Activated CD4-positive, alpha-beta T cell treated with anti-CD3 and anti-CD28 coated beads, Interleukin-2, amount 50 U/mL, for 24 hours (primary cell): ENCODE results near the gene DCBLD2.
A peak's percentile ranks its signal among the peaks of the same experiment; 100 is the strongest.

ENCODE experiments used
- DNase-seq, 2 donors: peaks; one replicate each; pipeline ENCODE4 v3.0.0-alpha.2; 2020; ENCODE audit warnings: low read depth in 1 of 2, low spot score in 1 of 2

DCBLD2 gene, protein sequence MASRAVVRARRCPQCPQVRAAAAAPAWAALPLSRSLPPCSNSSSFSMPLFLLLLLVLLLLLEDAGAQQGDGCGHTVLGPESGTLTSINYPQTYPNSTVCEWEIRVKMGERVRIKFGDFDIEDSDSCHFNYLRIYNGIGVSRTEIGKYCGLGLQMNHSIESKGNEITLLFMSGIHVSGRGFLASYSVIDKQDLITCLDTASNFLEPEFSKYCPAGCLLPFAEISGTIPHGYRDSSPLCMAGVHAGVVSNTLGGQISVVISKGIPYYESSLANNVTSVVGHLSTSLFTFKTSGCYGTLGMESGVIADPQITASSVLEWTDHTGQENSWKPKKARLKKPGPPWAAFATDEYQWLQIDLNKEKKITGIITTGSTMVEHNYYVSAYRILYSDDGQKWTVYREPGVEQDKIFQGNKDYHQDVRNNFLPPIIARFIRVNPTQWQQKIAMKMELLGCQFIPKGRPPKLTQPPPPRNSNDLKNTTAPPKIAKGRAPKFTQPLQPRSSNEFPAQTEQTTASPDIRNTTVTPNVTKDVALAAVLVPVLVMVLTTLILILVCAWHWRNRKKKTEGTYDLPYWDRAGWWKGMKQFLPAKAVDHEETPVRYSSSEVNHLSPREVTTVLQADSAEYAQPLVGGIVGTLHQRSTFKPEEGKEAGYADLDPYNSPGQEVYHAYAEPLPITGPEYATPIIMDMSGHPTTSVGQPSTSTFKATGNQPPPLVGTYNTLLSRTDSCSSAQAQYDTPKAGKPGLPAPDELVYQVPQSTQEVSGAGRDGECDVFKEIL

DNA sequence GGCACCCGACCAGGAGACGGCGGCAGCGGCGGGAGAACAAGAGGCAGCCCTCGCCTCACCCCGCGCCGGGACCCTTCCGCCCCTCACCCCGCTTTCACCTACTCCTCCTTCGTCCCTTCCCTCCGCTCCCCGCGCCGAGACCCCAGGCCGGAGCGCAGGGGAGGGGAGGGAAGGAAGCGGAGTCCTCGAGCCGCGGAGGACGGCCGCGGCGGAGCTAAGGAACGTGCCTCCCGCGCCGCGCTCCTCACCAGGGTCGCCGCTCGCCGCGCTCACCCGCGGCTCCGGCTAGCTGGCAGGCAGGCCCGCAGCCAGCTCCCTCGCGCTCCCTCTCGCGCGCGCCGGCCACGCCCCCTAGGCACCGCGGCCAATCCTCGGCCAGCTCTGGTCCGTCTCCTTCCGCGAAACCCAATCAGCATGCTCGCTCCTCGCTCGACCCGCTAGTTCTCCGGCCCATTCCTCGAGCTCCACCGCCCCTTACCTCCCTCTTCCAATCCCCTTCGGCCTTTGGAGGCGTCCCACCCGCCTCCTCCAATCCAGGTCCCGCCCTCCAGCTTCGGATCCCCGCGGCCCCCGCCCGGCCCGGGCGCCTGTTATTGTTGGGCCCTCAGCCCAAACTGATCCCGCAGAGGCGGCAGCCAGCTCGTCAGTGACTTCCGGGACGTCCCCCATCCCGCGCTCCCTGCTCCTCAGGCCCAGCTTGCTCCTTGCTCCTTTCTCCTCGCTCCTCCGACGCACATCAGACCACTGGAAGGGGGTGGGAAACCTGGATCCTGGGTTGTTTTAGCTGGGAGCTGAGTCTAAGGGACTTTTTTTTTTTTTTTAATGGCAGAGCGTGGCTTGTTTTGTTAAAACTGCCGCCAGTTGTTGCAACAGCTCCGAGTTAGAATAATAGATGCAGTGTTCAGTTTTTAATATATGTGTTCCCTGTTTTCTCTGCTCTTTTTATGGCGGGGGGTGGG is at the start of gene DCBLD2:
TSS of gene DCBLD2 (minus strand) at position 304 of the 959 bp plus-strand sequence. CDS start 369 bp downstream, outside the sequence.
- peak; percentile 84 to 93 for DNase-seq

DNA sequence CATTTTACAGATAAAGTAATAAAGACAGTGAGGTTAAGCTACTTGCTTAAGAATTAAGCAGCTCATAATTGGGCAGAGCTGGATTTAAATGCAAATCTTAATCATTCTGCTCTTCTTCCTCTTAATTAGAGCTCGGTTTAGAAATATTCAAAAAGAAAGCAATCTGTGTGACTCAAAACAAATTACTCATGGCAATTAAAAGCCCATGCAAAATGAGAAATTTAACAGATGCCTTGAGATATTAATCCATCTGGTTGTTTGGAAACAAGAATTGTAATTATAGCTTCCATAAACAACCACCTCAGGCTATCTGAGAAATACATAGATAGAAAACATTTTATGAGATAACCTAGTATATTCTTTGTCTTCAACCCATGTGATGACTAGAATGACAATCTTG is 44.2 kb upstream of the DCBLD2 start:
- DNase-seq = no peak

DNA sequence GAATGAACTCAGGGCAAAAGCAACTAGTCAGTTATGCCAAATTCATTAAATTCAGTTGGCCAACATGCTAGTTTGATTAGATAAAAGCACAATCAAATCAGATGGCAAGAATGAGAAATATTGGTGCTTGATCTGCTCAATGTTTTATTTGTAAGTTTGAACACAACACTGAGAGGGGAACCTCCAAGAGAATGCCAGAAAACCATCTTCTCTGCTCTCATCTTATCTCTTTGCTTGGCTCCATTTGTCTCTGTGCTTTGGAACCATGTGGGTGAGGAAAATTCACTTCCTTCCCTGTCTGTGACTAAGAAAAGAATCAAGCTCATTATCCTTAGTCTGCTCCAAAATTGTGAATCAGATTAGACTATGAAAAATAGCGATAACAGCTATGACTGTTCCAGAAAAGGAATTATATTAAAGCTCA is 43.6 kb upstream of the DCBLD2 start:
- no peak for DNase-seq

DNA sequence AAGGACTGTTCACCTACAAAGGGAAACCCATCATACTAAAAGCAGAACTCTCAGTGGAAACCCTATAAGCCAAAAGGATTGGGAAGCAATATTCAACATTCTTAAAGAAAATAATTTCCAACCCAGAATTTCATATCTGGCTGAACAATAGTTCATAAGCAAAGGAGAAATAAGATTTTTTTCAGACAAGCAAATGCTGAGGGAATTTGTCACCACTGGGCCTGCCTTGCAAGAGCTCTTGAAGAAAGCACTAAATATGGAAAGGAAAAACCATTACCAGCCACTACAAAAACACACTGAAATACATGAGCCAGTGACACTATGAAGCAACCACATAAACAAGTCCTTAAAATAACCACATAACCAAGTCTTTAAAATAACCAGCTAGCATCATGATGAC is 28.9 kb upstream of the DCBLD2 start:
- DNase-seq = no peak

DNA sequence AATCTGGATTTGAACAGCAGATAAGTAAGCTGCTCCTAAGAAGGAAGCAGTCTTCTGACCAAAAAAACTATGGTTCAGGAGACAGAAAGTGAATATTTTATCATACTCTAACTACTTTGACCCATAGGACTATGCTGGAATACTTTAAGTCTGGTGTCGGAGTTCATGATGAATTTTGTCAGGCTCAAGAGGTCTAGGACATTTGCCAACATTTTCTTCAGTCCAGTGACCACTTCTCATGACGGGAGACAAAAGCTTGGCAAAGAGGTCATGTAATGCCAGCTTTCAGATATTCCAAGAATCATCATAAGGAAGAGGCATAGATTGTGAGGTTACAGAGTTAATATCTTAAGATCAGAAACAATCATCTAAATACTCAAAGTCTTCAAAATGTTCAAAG is 20.5 kb upstream of the DCBLD2 start:
- no peak for DNase-seq

DNA sequence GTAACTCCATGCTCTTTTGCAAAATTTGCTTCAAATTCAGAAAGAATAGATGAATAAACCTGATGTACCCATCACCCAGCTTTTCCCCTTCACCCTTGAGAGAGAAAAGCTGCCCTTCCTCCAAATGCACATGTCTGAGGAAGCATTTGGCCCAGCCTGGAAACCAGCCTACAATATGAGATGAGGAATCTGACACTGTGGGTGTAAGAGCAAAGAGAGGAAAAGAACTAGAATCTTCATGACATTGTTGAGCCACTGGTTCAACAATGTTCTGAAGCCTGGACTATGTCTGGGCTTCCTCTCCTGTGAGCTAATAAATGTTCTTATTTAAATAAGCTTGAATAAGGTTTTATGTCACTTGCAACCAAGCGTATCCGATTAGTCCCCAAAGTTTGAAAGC is 18.7 kb upstream of the DCBLD2 start:
- DNase-seq = no peak

DNA sequence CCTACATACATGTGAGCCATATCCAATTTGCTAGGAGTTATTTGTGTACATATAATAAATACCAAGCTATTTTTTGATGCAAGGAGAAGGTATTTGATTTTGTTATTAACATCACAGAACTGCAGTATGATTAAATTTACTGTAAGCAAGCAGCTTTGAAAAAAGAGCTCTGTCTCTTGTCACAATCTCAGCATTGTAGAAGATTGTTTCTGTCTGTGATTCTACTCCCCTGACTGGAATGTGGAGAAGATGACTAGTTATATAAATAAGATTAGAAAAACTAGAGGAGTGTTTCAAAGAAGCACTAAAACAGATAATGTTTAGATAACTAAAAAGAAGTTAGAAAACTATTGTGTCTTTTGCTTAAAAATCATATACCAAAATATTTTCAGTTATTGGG is 17.1 kb upstream of the DCBLD2 start:
- no peak for DNase-seq

DNA sequence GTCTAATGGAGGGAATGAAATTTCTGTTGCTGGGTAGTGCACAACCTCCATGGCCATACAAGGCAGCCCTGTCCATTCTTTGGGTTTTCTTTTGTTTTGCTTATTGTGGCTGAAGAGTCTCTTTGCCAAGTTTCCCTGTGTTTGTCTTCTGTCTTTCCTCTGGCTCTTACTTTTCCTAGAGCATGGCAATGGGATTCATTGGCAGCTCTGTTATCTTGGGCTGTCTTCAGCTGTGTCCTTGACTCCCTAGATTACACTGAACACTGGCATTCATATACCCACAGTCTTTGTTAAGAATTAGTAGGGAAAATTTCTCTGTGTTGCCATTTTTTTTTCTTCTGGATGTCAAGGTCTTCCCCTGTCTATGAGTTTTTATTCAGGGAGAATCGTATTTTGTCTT is 16.1 kb upstream of the DCBLD2 start:
- DNase-seq = no peak

GRCh38 chr3:98914210-98915080 is 12.9 kb upstream of the DCBLD2 start:
- no peak for DNase-seq

GRCh38 chr3:98912448-98912847 is 11.0 kb upstream of the DCBLD2 start:
- no peak for DNase-seq

GRCh38 chr3:98906230-98906629 is 4.7 kb upstream of the DCBLD2 start:
- no peak for DNase-seq

DNA sequence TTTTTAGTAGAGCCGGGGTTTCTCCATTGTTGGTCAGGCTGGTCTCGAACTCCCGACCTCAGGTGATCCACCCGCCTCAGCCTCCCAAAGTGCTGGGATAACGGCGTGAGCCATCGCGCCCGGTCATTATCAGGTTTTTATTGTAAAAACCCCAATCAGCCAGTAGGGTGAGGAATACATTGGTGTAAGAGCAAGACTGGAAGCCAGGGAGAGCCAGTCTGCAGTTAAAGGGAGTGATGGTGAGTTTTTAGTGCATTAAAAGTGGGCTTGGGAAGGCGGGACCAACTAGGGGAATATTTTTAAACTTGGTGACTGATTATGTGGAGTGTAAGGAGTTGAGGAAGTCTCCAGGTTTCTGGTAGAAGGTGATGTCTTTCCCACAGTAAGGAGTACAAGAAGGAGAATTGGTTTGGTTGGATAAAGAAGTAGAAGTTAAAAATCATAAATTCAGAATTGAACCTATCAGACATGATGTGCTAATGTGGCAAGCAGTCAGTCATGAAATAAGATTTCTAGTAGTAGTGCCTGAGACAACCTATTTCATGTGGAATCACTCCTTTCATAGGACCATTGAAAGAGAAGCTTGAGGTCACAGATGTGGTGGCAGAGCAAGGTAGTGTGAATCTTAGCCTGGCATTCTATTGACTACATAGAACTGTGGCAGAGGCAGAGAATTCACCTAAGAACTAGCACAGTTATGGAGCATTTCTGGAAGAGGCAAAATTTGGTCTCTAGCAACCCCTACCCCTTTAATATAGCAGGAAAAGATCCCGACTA is 2.4 kb upstream of the DCBLD2 start:
- DNase-seq = no peak

GRCh38 chr3:98903099-98903498 is 1.6 kb upstream of the DCBLD2 start:
- no peak for DNase-seq

DNA sequence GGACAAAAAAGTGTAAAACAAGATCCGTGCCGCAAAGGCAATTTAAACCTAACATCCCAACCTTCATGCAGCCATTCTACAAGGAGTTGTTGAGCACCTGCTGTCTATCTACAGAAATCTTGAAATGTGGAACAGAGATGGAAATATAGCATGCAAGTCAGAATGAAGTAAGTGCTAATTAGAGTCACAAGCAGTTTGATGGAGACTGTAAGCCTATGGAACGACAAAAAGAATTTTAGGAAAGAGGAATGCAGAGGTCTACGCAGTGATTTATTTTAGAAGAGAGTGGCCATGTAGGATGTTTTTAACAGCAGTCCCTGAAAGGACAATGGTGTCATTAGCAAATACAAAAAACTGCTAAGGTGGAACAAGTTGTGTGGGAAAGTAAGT is 851 bp upstream of the DCBLD2 start:
- no peak for DNase-seq

DNA sequence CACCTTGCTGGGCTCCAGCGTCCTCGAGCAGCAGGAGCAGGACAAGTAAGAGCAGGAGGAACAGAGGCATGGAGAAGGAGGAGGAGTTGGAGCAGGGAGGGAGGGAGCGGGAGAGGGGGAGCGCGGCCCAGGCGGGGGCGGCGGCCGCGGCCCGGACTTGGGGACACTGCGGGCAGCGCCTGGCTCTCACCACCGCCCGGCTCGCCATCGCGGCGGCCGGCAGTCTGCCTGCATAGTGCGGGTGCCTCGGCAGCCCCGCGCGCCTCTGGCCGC is 440 bp downstream of the DCBLD2 start:
- peak in 1 of 2 donors; percentile 19 for DNase-seq

GRCh38 chr3:98900265-98901118 is 1.0 kb downstream of the DCBLD2 start:
- DNase-seq = no peak

DNA sequence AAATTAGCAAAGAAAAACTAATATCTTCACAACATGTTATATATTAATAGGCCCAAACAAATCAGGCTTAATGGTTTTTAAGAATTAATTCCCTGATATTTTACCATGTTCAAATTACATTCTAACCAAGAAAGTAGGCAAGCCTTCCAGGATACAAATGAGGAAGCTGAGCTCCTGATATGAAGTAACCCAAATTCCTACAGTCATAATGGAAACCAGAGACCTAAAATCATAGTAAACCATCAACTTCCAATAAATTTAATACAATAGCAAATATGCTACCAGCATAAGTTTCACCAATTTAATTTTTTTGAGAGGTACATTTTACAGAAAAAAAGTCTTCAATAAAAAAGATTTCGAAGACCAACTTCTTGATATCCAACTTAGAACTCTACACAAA is 3.8 kb downstream of the DCBLD2 start:
- no peak for DNase-seq

DNA sequence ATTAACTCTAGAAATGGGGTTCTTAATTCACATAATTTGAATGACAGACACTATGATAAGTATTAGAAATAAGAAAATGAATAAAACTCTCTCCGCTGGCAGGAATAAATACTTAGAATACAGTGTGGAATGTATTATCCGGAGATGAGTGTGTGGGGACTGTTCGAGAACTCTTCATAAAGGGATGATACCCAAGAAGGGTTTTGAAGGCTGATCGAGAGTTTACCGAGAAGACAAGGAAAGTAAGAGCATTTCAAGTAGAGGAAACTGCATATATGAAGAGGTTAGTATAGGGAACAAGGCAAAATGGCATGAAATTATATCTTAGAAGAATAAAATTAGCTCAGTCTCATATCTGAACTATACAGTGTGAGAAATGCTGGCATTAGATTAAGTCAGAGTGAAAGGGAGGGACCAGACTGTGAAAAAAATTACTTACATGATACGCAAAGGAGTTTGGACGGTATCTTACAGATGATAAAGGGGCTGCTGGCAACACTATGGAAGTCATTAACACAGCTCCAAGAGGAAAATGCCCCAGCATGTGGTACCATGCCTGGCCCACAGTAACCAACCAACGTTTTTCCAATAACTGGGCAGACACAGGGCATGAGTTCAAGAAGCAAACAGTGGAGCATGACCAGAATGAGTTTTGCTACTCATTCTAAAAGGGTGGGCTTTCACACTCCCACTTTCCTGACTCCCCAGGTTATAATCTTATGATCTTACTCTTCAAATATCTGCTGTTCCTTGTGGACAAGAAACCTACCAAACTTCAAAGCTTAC is 6.5 kb downstream of the DCBLD2 start:
- DNase-seq = no peak
